OCI-LY1 (cell line): Measurements from ENCODE around the gene RCN2.

Experiments used
- H2AFZ ChIP-seq: fragments of 200-600 bp; sonication (generic), shearing (Covaris generic); 2 replicates; pipeline ENCODE4 v1.6.0; 2014; ENCODE audit warnings: antibody characterized with exemption, mild to moderate bottlenecking, low read length
- H3F3A ChIP-seq: fragments of 200-600 bp; sonication (generic), shearing (Covaris generic); 2 replicates; pipeline ENCODE4 v1.6.0; 2014; ENCODE audit warnings: mild to moderate bottlenecking, antibody characterized with exemption, low read length, moderate library complexity; ENCODE audit not compliant: insufficient read depth
- H3K27ac ChIP-seq: fragments of 200-600 bp; sonication (generic); 2 replicates; pipeline ENCODE4 v1.5.1; 2014; ENCODE audit warnings: low read length, mixed run types, mild to moderate bottlenecking, low read depth; ENCODE audit not compliant: poor library complexity, severe bottlenecking
- H3K27me3 ChIP-seq: fragments of 200-600 bp; sonication (generic); 2 replicates; pipeline ENCODE4 v1.6.0; 2014; ENCODE audit warnings: antibody characterized with exemption, mild to moderate bottlenecking, low read length, moderate library complexity; ENCODE audit not compliant: insufficient read depth
- H3K36me3 ChIP-seq: fragments of 200-600 bp; sonication (generic); 2 replicates; pipeline ENCODE4 v1.6.1; 2014; ENCODE audit warnings: mild to moderate bottlenecking, antibody characterized with exemption, low read length, moderate library complexity, mixed read lengths; ENCODE audit not compliant: insufficient read depth
- H3K4me1 ChIP-seq: fragments of 200-600 bp; sonication (generic); 2 replicates; pipeline ENCODE4 v1.5.1; 2014; ENCODE audit warnings: mild to moderate bottlenecking, low read length, moderate library complexity; ENCODE audit not compliant: insufficient read depth, severe bottlenecking
- H3K4me2 ChIP-seq: fragments of 200-600 bp; sonication (generic), shearing (Covaris generic); 2 replicates; pipeline ENCODE4 v1.6.1; 2014; ENCODE audit warnings: low read length
- H3K4me3 ChIP-seq: fragments of 200-600 bp; sonication (generic); 2 replicates; pipeline ENCODE4 v1.5.1; 2014; ENCODE audit warnings: low read length, low read depth, mild to moderate bottlenecking, mixed read lengths; ENCODE audit not compliant: poor library complexity, severe bottlenecking
- H3K79me2 ChIP-seq: fragments of 200-600 bp; shearing (Covaris generic); 2 replicates; pipeline ENCODE4 v1.6.1; 2016; ENCODE audit warnings: mixed run types, low read length, mixed read lengths; ENCODE audit not compliant: insufficient read depth
- H3K9ac ChIP-seq: fragments of 200-600 bp; sonication (generic), shearing (Covaris generic); 2 replicates; pipeline ENCODE4 v1.6.1; 2014; ENCODE audit warnings: mild to moderate bottlenecking, low read length, mixed read lengths
- H3K9me2 ChIP-seq: fragments of 200-600 bp; sonication (generic), shearing (Covaris generic); 2 replicates; pipeline ENCODE4 v1.6.1; 2014; ENCODE audit warnings: low read depth, mild to moderate bottlenecking, low read length, mixed read lengths
- H3K9me3 ChIP-seq: fragments of 200-600 bp; shearing (Covaris generic); 2 replicates; pipeline ENCODE4 v1.6.1; 2014; ENCODE audit warnings: low read length, mixed read lengths
- H4K20me1 ChIP-seq: fragments of 200-600 bp; sonication (generic), shearing (Covaris generic); 2 replicates; pipeline ENCODE4 v1.6.0; 2016; ENCODE audit warnings: mild to moderate bottlenecking, low read length; ENCODE audit not compliant: insufficient read depth
- CTCF ChIP-seq: fragments of 200-600 bp; sonication (generic), shearing (Covaris generic); IDR thresholded peaks from 2 replicates; pipeline ENCODE4 v1.5.1; 2017; ENCODE audit warnings: mild to moderate bottlenecking, antibody characterized with exemption, low read length, moderate library complexity, mixed read lengths
- EZH2 ChIP-seq: fragments of 200-600 bp; sonication (generic), shearing (Covaris generic); IDR thresholded peaks from 2 replicates; pipeline ENCODE4 v1.8.0; 2017; ENCODE audit warnings: borderline replicate concordance, mixed run types, mild to moderate bottlenecking, antibody characterized with exemption, low read length, moderate library complexity, mixed read lengths

The RCN2 gene

DNA sequence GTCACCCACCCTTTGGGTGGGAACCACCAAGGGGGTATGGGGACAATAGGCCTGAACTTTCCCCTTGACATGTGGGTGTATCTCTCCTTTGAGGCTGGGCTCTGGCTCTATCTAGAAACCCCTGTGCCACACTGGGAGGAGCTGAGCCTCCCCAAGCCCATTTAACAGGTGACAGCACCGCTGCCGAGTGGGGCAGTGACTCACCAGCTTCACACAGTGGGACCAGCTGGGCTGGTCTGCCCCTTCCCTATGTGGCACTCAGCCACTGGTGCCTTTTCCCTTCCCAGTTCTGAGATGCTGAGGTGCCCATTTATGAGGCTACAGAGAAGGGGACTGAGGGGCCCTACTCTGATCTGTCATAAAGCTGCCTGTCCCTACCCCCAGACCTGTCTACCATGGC, 68.4 kb downstream of the RCN2 start:
- no peak for TF ChIP-seq EZH2
- no peak for TF ChIP-seq CTCF

GRCh38 chr15:77001351-77001750, 69.8 kb downstream of the RCN2 start:
- Histone ChIP-seq H3F3A (no peaks in the 10 kb centered on the region), H3K9me3 (no peaks in the 10 kb centered on the region), H4K20me1 (no peaks in the 10 kb centered on the region), H3K4me3 (no peak overlapping the region), H3K27ac (no peak overlapping the region), H3K9me2 (no peaks in the 10 kb centered on the region), H3K4me1 (peaks cover 15% of the 10 kb centered on the region), H3K4me2 (no peak overlapping the region), H3K36me3 (no peaks in the 10 kb centered on the region), H3K79me2 (no peaks in the 10 kb centered on the region), H3K9ac (no peak overlapping the region), H3K27me3 (no peaks in the 10 kb centered on the region; the same call in 1 of the 2 replicates), H2AFZ (no peak overlapping the region)
- TF ChIP-seq CTCF, result no peak
- no peak for TF ChIP-seq EZH2

More for the DNA sequence above, 68.4 kb downstream of the RCN2 start:
- Histone ChIP-seq H3K4me2 (no peak overlapping the region), H4K20me1 (no peaks in the 10 kb centered on the region), H3K36me3 (no peaks in the 10 kb centered on the region), H3K9me2 (no peaks in the 10 kb centered on the region), H3K4me1 (peaks cover 26% of the 10 kb centered on the region), H3K79me2 (no peaks in the 10 kb centered on the region), H3F3A (no peaks in the 10 kb centered on the region), H3K9ac (no peak overlapping the region), H3K9me3 (no peaks in the 10 kb centered on the region), H3K27ac (no peak overlapping the region), H2AFZ (no peak overlapping the region), H3K27me3 (no peaks in the 10 kb centered on the region; the same call in 1 of the 2 replicates), H3K4me3 (no peak overlapping the region)

- Histone ChIP-seq H3K9me2 (no peaks in the 10 kb centered on the region), H3K4me1 (peaks cover 15% of the 10 kb centered on the region), H3K27me3 (no peaks in the 10 kb centered on the region; the same call in 1 of the 2 replicates), H3K4me3 (no peak overlapping the region), H2AFZ (no peak overlapping the region), H3K36me3 (no peaks in the 10 kb centered on the region), H3K27ac (no peak overlapping the region), H3K9ac (no peak overlapping the region), H3K9me3 (no peaks in the 10 kb centered on the region), H3F3A (no peaks in the 10 kb centered on the region), H3K79me2 (no peaks in the 10 kb centered on the region), H3K4me2 (no peak overlapping the region), H4K20me1 (no peaks in the 10 kb centered on the region)
- TF ChIP-seq CTCF (no peak), EZH2 (no peak)
Observed at GRCh38 chr15:77001966-77002365, 70.4 kb downstream of the RCN2 start.
